ENCODE results near the gene ZNF574. TPM values are rescaled to one million over a fixed set of nuclear protein-coding genes. Genes with fewer than 3 reads are reported as not detected.

Gene ZNF574
- total and polyA plus RNA-seq, 2 of the 8 experiments (the other 6 are each of a cell fraction or from before 2014, with no cell fraction given), result 27.0 to 38.8 TPM

DNA sequence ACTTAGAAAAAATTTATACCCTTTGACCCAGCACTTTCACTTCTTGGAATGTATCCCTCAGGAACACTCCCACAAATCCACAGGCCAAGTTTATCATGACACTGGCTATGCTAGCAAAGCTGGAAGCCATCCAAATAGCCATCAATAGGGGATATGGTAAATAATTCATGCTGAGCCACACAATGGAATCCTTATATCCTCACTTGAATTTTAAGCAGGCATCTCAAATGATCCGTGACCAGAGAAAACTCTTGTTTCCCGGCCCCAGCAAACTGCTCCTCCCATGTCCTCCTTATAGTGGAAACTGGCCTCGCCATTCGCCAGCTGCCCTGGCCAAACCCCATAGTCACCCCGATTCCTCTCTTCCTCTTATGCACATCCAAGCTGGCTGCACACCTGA, 43.5 kb upstream of the ZNF574 start (continued):
- TF ChIP-seq CHD7 (IDR thresholded peaks at IDR 0.05; ENCODE audit: insufficient replicate concordance, low read length), result no peak
- TF ChIP-seq TEAD4 (IDR thresholded peaks at IDR 0.05; ENCODE audit: low read depth, low read length), result 0 out of 2 replicates have a peak, but pooled peaks have one; percentile 37
- 0 out of 3 replicates have a peak, but pooled peaks of 1 of the 2 experiments have one; percentile 52 for TF ChIP-seq EP300 (IDR thresholded peaks at IDR 0.05; ENCODE audit: borderline replicate concordance in 1 of 2, low read depth in 2 of 2, low read length in 2 of 2)
- peak; percentile 93 for TF ChIP-seq NANOG (IDR thresholded peaks at IDR 0.05; ENCODE audit: insufficient read depth, low read depth, low read length, poor library complexity, severe bottlenecking)
- no peak for TF ChIP-seq TBP (IDR thresholded peaks at IDR 0.05; ENCODE audit: low read depth, low read length)
- 0 out of 2 replicates have a peak, but pooled peaks have one; percentile 6 for TF ChIP-seq YY1 (IDR thresholded peaks at IDR 0.05; ENCODE audit: low read depth, low read length)
- TF ChIP-seq RAD21 (IDR thresholded peaks at IDR 0.05 in 1 of 2, conservative IDR thresholded peaks at IDR 0.05 in 1 of 2; ENCODE audit: low read depth in 2 of 2, low read length in 2 of 2), result no peak
- peak; percentile 63 for TF ChIP-seq SP1 (IDR thresholded peaks at IDR 0.05; ENCODE audit: low read depth, low read length)
- TF ChIP-seq ASH2L (IDR thresholded peaks at IDR 0.05; ENCODE audit: low read length), result peak; percentile 9
- no peak for TF ChIP-seq TAF7 (optimal IDR thresholded peaks at IDR 0.05; ENCODE audit: borderline replicate concordance, low read depth, low read length)
- no peak for TF ChIP-seq EGR1 (IDR thresholded peaks at IDR 0.05; ENCODE audit: borderline replicate concordance, low read depth, low read length)
